GM21786 (cell line): Measurements from ENCODE around the gene SULT1B1.

ENCODE experiments used
- ATAC-seq: cut with Tn5 transposase; IDR thresholded peaks from one replicate; pipeline ENCODE4 v1.9.1; 2021; ENCODE audit not compliant: unreplicated experiment

SULT1B1 gene

GRCh38 chr4:69750346-69750745 is 10.1 kb downstream of the SULT1B1 start:
- ATAC-seq = no peak

- ATAC-seq = no peak
Measured at GRCh38 chr4:69749771-69750170, 10.6 kb downstream of the SULT1B1 start.

- ATAC-seq = no peak
Measured at GRCh38 chr4:69748173-69748572, 12.2 kb downstream of the SULT1B1 start.

GRCh38 chr4:69744157-69744478 is 16.3 kb downstream of the SULT1B1 start:
- no peak for ATAC-seq

- no peak for ATAC-seq
Measured at GRCh38 chr4:69743476-69744156, 16.8 kb downstream of the SULT1B1 start.

GRCh38 chr4:69742596-69742995 is 17.8 kb downstream of the SULT1B1 start:
- ATAC-seq = no peak

GRCh38 chr4:69738872-69739271 is 21.5 kb downstream of the SULT1B1 start:
- ATAC-seq = no peak

- no peak for ATAC-seq
Measured at GRCh38 chr4:69735119-69735518, 25.3 kb downstream of the SULT1B1 start.

GRCh38 chr4:69731847-69732246 is 28.6 kb downstream of the SULT1B1 start:
- ATAC-seq = no peak

- no peak for ATAC-seq
Measured at GRCh38 chr4:69731241-69731640, 29.2 kb downstream of the SULT1B1 start.

GRCh38 chr4:69730002-69730401 is 30.4 kb downstream of the SULT1B1 start:
- no peak for ATAC-seq

- no peak for ATAC-seq
Measured at GRCh38 chr4:69727926-69728325, 32.5 kb downstream of the SULT1B1 start.

- ATAC-seq = no peak
Measured at GRCh38 chr4:69727426-69727825, 33.0 kb downstream of the SULT1B1 start.

- ATAC-seq = no peak
Measured at GRCh38 chr4:69726971-69727370, 33.4 kb downstream of the SULT1B1 start.

GRCh38 chr4:69718396-69719271 is 41.8 kb downstream of the SULT1B1 start:
- no peak for ATAC-seq

- no peak for ATAC-seq
Measured at GRCh38 chr4:69717778-69718177, 42.6 kb downstream of the SULT1B1 start.

GRCh38 chr4:69716654-69717053 is 43.8 kb downstream of the SULT1B1 start:
- no peak for ATAC-seq

GRCh38 chr4:69714086-69714485 is 46.3 kb downstream of the SULT1B1 start:
- no peak for ATAC-seq

- ATAC-seq = no peak
Measured at GRCh38 chr4:69713593-69713992, 46.8 kb downstream of the SULT1B1 start.

- ATAC-seq = no peak
Measured at GRCh38 chr4:69710580-69710979, 49.8 kb downstream of the SULT1B1 start.

GRCh38 chr4:69708211-69708610 is 52.2 kb downstream of the SULT1B1 start:
- ATAC-seq = no peak

- ATAC-seq = no peak
Measured at GRCh38 chr4:69707807-69708206, 52.6 kb downstream of the SULT1B1 start.
